Natural killer cell (primary cell): Measurements from ENCODE around the gene TTLL9. TPM values are rescaled to one million over a fixed set of nuclear protein-coding genes. Genes with fewer than 3 reads are reported as not detected.

ENCODE experiments used
- ATAC-seq, 3 donors: fragments of 150-1000 bp in 2 of 3; fragments of 200-7000 bp in 1 of 3; cut with Tn5 transposase; 1 replicate in 1 of 3; 2 replicates in 2 of 3; pipeline ENCODE4 v1.10.0; 2021; ENCODE audit warnings: mild to moderate bottlenecking in 2 of 3, moderate library complexity in 2 of 3
- DNase-seq, 2 donors: peaks; one replicate each; pipeline versions ENCODE4 v3.0.0 to v3.0.0-alpha.2; 2013 to 2021; ENCODE audit warnings: mixed read lengths in 1 of 2
- H3K27ac ChIP-seq: one replicate; pipeline ENCODE4 v1.5.1; 2013; ENCODE audit warnings: mild to moderate bottlenecking, low read length
- H3K27me3 ChIP-seq: one replicate; pipeline ENCODE4 v1.6.1; 2013; ENCODE audit warnings: low read length; ENCODE audit not compliant: control insufficient read depth, insufficient read depth
- H3K36me3 ChIP-seq: one replicate; pipeline ENCODE4 v1.6.1; 2013; ENCODE audit warnings: low read length; ENCODE audit not compliant: control insufficient read depth, insufficient read depth
- H3K4me1 ChIP-seq: one replicate; pipeline ENCODE4 v1.6.1; 2013; ENCODE audit warnings: low read length; ENCODE audit not compliant: control insufficient read depth, insufficient read depth
- H3K4me3 ChIP-seq: one replicate; pipeline ENCODE4 v1.5.1; 2013; ENCODE audit warnings: low read length
- H3K9me3 ChIP-seq: one replicate; pipeline ENCODE4 v1.6.1; 2013; ENCODE audit warnings: low read length; ENCODE audit not compliant: control insufficient read depth, insufficient read depth
- H3K27ac Mint-ChIP-seq, 2 donors: one replicate each; pipeline ENCODE4 v1.8.0; 2022; ENCODE audit warnings: mild to moderate bottlenecking in 2 of 2, mixed read lengths in 2 of 2, moderate library complexity in 1 of 2
- H3K27me3 Mint-ChIP-seq, 2 donors: one replicate each; pipeline ENCODE4 v1.8.0; 2022; ENCODE audit warnings: low read depth in 2 of 2, mixed read lengths in 2 of 2
- H3K36me3 Mint-ChIP-seq: one replicate; pipeline ENCODE4 v1.8.0; 2022; ENCODE audit warnings: mixed read lengths
- H3K4me1 Mint-ChIP-seq, 2 donors: one replicate each; pipeline ENCODE4 v1.8.0; 2022; ENCODE audit warnings: mixed read lengths in 2 of 2
- H3K4me3 Mint-ChIP-seq: one replicate; pipeline ENCODE4 v1.8.0; 2022; ENCODE audit warnings: mild to moderate bottlenecking, moderate library complexity, mixed read lengths
- H3K9me3 Mint-ChIP-seq, 2 donors: one replicate each; pipeline ENCODE4 v1.8.0; 2022; ENCODE audit warnings: mixed read lengths in 2 of 2
- CTCF ChIP-seq: fragments of 200-600 bp; IDR thresholded peaks from one replicate; pipeline ENCODE4 v1.8.0; 2022; ENCODE audit warnings: antibody characterized with exemption
- WGBS: methylation state at CpG from one replicate; pipeline ENCODE4 v1.1.7; 2013; ENCODE audit warnings: missing lambda C conversion rate; ENCODE audit not compliant: insufficient coverage; 5-methylcytosine and 5-hydroxymethylcytosine counted together
- intact Hi-C: fragments of 100-400 bp; cut with micrococcal nuclease; formaldehyde crosslinking; loops from one replicate; pipeline ENCODE4 v1.14.2; 2022
- total RNA-seq, 4 donors: library from RNA; stranded (reverse); fragments of 120-200 nt in 1 of 4; gene quantifications; one replicate each; pipeline versions ENCODE4 v1.2.3 to v1.2.4, GENCODE V29; 2013 to 2022

The TTLL9 gene
- total RNA-seq, 3 donors from 2014 or later (not counting 1 experiment from before 2014, with no cell fraction given): not detected

- TF ChIP-seq CTCF: no peak
- intact Hi-C loops: no loop called here
- H3K27ac Mint-ChIP-seq: no peak overlapping the region
- Histone ChIP-seq H3K4me1 (peaks cover 18% of the 10 kb centered on the region), H3K27ac (no peak overlapping the region), H3K9me3 (no peaks in the 10 kb centered on the region), H3K4me3 (no peak overlapping the region), H3K36me3 (no peaks in the 10 kb centered on the region), H3K27me3 (peaks cover 5% of the 10 kb centered on the region)
- DNase-seq (no peak), ATAC-seq (no peak)
- H3K4me3 Mint-ChIP-seq: no peak overlapping the region
- no peaks in the 10 kb centered on the region for H3K4me1 Mint-ChIP-seq
- H3K27me3 Mint-ChIP-seq: no peaks in the 10 kb centered on the region
- no peaks in the 10 kb centered on the region for H3K9me3 Mint-ChIP-seq
- no peaks in the 10 kb centered on the region for H3K36me3 Mint-ChIP-seq
- WGBS: 82% methylated on average over 8 of the region's 8 CpGs
Observed at GRCh38 chr20:31841928-31842327, 28.5 kb upstream of the TTLL9 start.

GRCh38 chr20:31842471-31843157, 27.8 kb upstream of the TTLL9 start:
- H3K4me1 Mint-ChIP-seq: no peaks in the 10 kb centered on the region
- 75% methylated on average over 12 of the region's 12 CpGs for WGBS
- H3K27ac Mint-ChIP-seq: no peak overlapping the region
- Histone ChIP-seq H3K36me3 (no peaks in the 10 kb centered on the region), H3K27ac (no peak overlapping the region), H3K27me3 (peaks cover 5% of the 10 kb centered on the region), H3K4me3 (no peak overlapping the region), H3K9me3 (no peaks in the 10 kb centered on the region), H3K4me1 (peaks cover 11% of the 10 kb centered on the region)
- no peaks in the 10 kb centered on the region for H3K27me3 Mint-ChIP-seq
- TF ChIP-seq CTCF: no peak
- no peaks in the 10 kb centered on the region for H3K36me3 Mint-ChIP-seq
- H3K9me3 Mint-ChIP-seq: no peaks in the 10 kb centered on the region
- DNase-seq (no peak), ATAC-seq (no peak)
- H3K4me3 Mint-ChIP-seq: no peak overlapping the region
- intact Hi-C loops: no loop called here

- WGBS: 93% methylated on average over 6 of the region's 6 CpGs
- H3K27me3 ChIP-seq: peaks cover 1% of the 10 kb centered on the region
- peaks cover 4% of the 10 kb centered on the region for H3K4me1 ChIP-seq
- H3K27me3 Mint-ChIP-seq: no peaks in the 10 kb centered on the region
- no peak overlapping the region for H3K27ac Mint-ChIP-seq
- intact Hi-C loops: no loop called here
- H3K4me3 ChIP-seq: no peak overlapping the region
- no peaks in the 10 kb centered on the region for H3K4me1 Mint-ChIP-seq
- no peak for DNase-seq
- H3K36me3 Mint-ChIP-seq: no peaks in the 10 kb centered on the region
- H3K9me3 Mint-ChIP-seq: no peaks in the 10 kb centered on the region
- no peak for ATAC-seq
- H3K36me3 ChIP-seq: no peaks in the 10 kb centered on the region
- H3K4me3 Mint-ChIP-seq: no peak overlapping the region
- no peak for TF ChIP-seq CTCF
- H3K9me3 ChIP-seq: no peaks in the 10 kb centered on the region
- no peak overlapping the region for H3K27ac ChIP-seq
Observed at GRCh38 chr20:31843288-31843687, 27.1 kb upstream of the TTLL9 start.

- H3K36me3 ChIP-seq: no peaks in the 10 kb centered on the region
- TF ChIP-seq CTCF: no peak
- Mint-ChIP-seq H3K9me3 (no peaks in the 10 kb centered on the region), H3K36me3 (no peaks in the 10 kb centered on the region), H3K27me3 (no peaks in the 10 kb centered on the region), H3K4me3 (no peak overlapping the region), H3K27ac (no peak overlapping the region), H3K4me1 (no peaks in the 10 kb centered on the region)
- no peak for DNase-seq
- H3K4me1 ChIP-seq: peaks cover 4% of the 10 kb centered on the region
- H3K9me3 ChIP-seq: no peaks in the 10 kb centered on the region
- no peak overlapping the region for H3K27ac ChIP-seq
- H3K27me3 ChIP-seq: no peaks in the 10 kb centered on the region
- no peak overlapping the region for H3K4me3 ChIP-seq
- ATAC-seq: no peak
- intact Hi-C loops: no loop called here
- WGBS: 93% methylated on average over 5 of the region's 5 CpGs
Observed at GRCh38 chr20:31843881-31844280, 26.6 kb upstream of the TTLL9 start.
